ENCODE results near the gene RTRAF. TPM values are rescaled to one million over a fixed set of nuclear protein-coding genes. Genes with fewer than 3 reads are reported as not detected.

RTRAF gene
- total and polyA plus RNA-seq, 2 of the 8 experiments (the other 6 are each of a cell fraction or from before 2014, with no cell fraction given), result 149 to 359 TPM

DNA sequence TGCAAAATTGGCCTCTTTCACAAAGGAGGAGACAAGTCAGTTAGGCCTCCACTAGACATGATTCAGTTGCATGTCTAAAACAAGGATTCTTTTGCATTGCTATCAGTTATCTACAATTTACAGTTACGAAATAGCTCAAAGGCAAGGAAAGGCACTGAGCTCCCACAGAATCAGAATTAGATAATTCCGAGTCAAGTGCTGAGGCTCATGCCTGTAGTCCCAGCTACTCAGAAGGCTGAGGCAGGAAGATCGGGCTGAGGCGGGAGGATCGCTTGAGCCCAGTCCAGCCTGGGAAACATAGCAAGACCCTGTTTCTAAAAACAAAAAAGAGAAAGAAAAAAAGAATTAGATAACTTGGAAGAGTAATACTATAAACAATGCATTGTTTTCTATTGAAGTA, 12.3 kb upstream of the RTRAF start (continued):
- TF ChIP-seq KDM1A (IDR thresholded peaks at IDR 0.05; ENCODE audit: borderline replicate concordance, low read length), result no peak
- no peak for TF ChIP-seq SIX5 (IDR thresholded peaks at IDR 0.05; ENCODE audit: low read depth, low read length)
- no peak for TF ChIP-seq EP300 (IDR thresholded peaks at IDR 0.05; ENCODE audit: borderline replicate concordance in 1 of 2, low read depth in 2 of 2, low read length in 2 of 2)
- TF ChIP-seq, protein P1, sequence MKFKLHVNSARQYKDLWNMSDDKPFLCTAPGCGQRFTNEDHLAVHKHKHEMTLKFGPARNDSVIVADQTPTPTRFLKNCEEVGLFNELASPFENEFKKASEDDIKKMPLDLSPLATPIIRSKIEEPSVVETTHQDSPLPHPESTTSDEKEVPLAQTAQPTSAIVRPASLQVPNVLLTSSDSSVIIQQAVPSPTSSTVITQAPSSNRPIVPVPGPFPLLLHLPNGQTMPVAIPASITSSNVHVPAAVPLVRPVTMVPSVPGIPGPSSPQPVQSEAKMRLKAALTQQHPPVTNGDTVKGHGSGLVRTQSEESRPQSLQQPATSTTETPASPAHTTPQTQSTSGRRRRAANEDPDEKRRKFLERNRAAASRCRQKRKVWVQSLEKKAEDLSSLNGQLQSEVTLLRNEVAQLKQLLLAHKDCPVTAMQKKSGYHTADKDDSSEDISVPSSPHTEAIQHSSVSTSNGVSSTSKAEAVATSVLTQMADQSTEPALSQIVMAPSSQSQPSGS (IDR thresholded peaks at IDR 0.05; ENCODE audit: low read length), result no peak
- TF ChIP-seq, protein P2, sequence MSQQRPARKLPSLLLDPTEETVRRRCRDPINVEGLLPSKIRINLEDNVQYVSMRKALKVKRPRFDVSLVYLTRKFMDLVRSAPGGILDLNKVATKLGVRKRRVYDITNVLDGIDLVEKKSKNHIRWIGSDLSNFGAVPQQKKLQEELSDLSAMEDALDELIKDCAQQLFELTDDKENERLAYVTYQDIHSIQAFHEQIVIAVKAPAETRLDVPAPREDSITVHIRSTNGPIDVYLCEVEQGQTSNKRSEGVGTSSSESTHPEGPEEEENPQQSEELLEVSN (IDR thresholded peaks at IDR 0.05), result no peak

Data from H1 (cell line).